IMR-90 (cell line): ENCODE data around the gene DENND1A. TPM values are rescaled to one million over a fixed set of nuclear protein-coding genes. Genes with fewer than 3 reads are reported as not detected.

ENCODE experiments used
- ATAC-seq: fragments of 200-7000 bp; cut with Tn5 transposase; 2 replicates; pipeline ENCODE4 v1.9.1; 2020; ENCODE audit warnings: low read depth, mild to moderate bottlenecking, moderate library complexity
- BruUV-seq: library from RNA; stranded (reverse); fragments of 400-500 nt; replicated peaks from 2 replicates; lab custom pipeline; 2021; lab: Mats Ljungman, UMichigan
- CTCF ChIA-PET: fragments of 300-600 bp; formaldehyde crosslinking; extraction: SDS; loops from one replicate; lab custom pipeline; 2021; ENCODE audit warnings: antibody characterized with exemption; lab: Yijun Ruan, JAX
- POLR2A ChIA-PET: fragments of 300-600 bp; sonication (Branson Sonifier 250); formaldehyde crosslinking; loops from one replicate; lab custom pipeline; 2022; ENCODE audit warnings: antibody characterized with exemption; ENCODE audit not compliant: unreplicated experiment; lab: Charles Lee
- DNase-seq: peaks from one replicate; pipeline ENCODE4 v3.0.0; 2013
- H2AFZ ChIP-seq: replicated peaks from 2 replicates; pipeline ENCODE3; 2013; ENCODE audit warnings: low read length, mild to moderate bottlenecking; ENCODE audit not compliant: poor library complexity
- H2AK5ac ChIP-seq: 2 replicates; pipeline ENCODE4 v1.6.1; 2013; ENCODE audit warnings: low read depth, low read length, inconsistent platforms
- H2AK9ac ChIP-seq: replicated peaks from 2 replicates; pipeline ENCODE3; 2013; ENCODE audit warnings: mild to moderate bottlenecking, low read depth, low read length, moderate library complexity; ENCODE audit not compliant: poor library complexity
- H2BK120ac ChIP-seq: 2 replicates; pipeline ENCODE4 v1.6.1; 2013; ENCODE audit warnings: low read depth, low read length, inconsistent platforms
- H2BK15ac ChIP-seq: 3 replicates; pipeline ENCODE4 v1.6.1; 2013; ENCODE audit warnings: low read depth, low read length, inconsistent platforms
- H2BK20ac ChIP-seq: 2 replicates; pipeline ENCODE4 v1.6.1; 2013; ENCODE audit warnings: low read depth, mild to moderate bottlenecking, inconsistent platforms, low read length, moderate library complexity
- H2BK5ac ChIP-seq: 2 replicates; pipeline ENCODE4 v1.6.1; 2013; ENCODE audit warnings: mild to moderate bottlenecking, low read depth, low read length, inconsistent platforms; ENCODE audit not compliant: poor library complexity, severe bottlenecking
- H3K14ac ChIP-seq: replicated peaks from 2 replicates; pipeline ENCODE4 v1.6.1; 2013; ENCODE audit warnings: low read depth, low read length, inconsistent platforms
- H3K18ac ChIP-seq: 2 replicates; pipeline ENCODE4 v1.6.1; 2013; ENCODE audit warnings: low read depth, low read length, control low read depth
- H3K23ac ChIP-seq: 2 replicates; pipeline ENCODE4 v1.6.1; 2013; ENCODE audit warnings: low read depth, low read length, inconsistent platforms
- H3K27ac ChIP-seq: 2 replicates; pipeline ENCODE4 v1.5.1; 2013; ENCODE audit warnings: mild to moderate bottlenecking, control low read depth, low read length; ENCODE audit not compliant: insufficient read depth
- H3K27me3 ChIP-seq: 2 replicates; pipeline ENCODE4 v1.6.1; 2013; ENCODE audit warnings: low read length; ENCODE audit not compliant: control insufficient read depth, insufficient read depth
- H3K36me3 ChIP-seq: 2 replicates; pipeline ENCODE4 v1.6.1; 2013; ENCODE audit warnings: low read length, mixed read lengths; ENCODE audit not compliant: control insufficient read depth, insufficient read depth
- H3K4ac ChIP-seq: 2 replicates; pipeline ENCODE4 v1.6.1; 2013; ENCODE audit warnings: low read depth, low read length, inconsistent platforms
- H3K4me1 ChIP-seq: 2 replicates; pipeline ENCODE4 v1.6.1; 2013; ENCODE audit warnings: low read length, mixed read lengths; ENCODE audit not compliant: control insufficient read depth, insufficient read depth
- H3K4me2 ChIP-seq: 2 replicates; pipeline ENCODE4 v1.6.1; 2013; ENCODE audit warnings: low read depth, mild to moderate bottlenecking, control low read depth, low read length, moderate library complexity
- H3K4me3 ChIP-seq: 2 replicates; pipeline ENCODE4 v1.5.1; 2013; ENCODE audit warnings: low read depth, mild to moderate bottlenecking, control low read depth, low read length, moderate library complexity; ENCODE audit not compliant: insufficient read depth
- H3K56ac ChIP-seq: 2 replicates; pipeline ENCODE4 v1.6.1; 2013; ENCODE audit warnings: low read length, inconsistent platforms; ENCODE audit not compliant: insufficient read depth; ENCODE audit errors: extremely low read depth
- H3K79me1 ChIP-seq, 2 experiments: 2 replicates each; pipeline ENCODE4 v1.6.1; 2013; ENCODE audit warnings: low read length in 2 of 2, inconsistent platforms in 1 of 2, low read depth in 1 of 2
- H3K9ac ChIP-seq: 2 replicates; pipeline ENCODE4 v1.6.1; 2013; ENCODE audit warnings: low read depth, low read length, control low read depth
- H3K9me1 ChIP-seq: 2 replicates; pipeline ENCODE4 v1.6.1; 2013; ENCODE audit warnings: low read length, inconsistent platforms; ENCODE audit not compliant: insufficient read depth
- H3K9me3 ChIP-seq: 2 replicates; pipeline ENCODE4 v1.6.1; 2013; ENCODE audit warnings: low read length; ENCODE audit not compliant: control insufficient read depth, insufficient read depth
- H4K20me1 ChIP-seq: 2 replicates; pipeline ENCODE4 v1.6.1; 2013; ENCODE audit warnings: low read length, inconsistent platforms; ENCODE audit not compliant: insufficient read depth
- H4K5ac ChIP-seq: 2 replicates; pipeline ENCODE4 v1.6.1; 2013; ENCODE audit warnings: mild to moderate bottlenecking, low read depth, low read length, control low read depth
- H4K8ac ChIP-seq, 2 experiments: 2 replicates each; pipeline ENCODE4 v1.6.1; 2013; ENCODE audit warnings: low read depth in 2 of 2, low read length in 2 of 2, control low read depth in 1 of 2, inconsistent platforms in 1 of 2
- H4K91ac ChIP-seq: 2 replicates; pipeline ENCODE4 v1.6.1; 2013; ENCODE audit warnings: low read depth, low read length, inconsistent platforms; ENCODE audit not compliant: insufficient read depth
- BHLHE40 ChIP-seq: fragments of 150-350 bp; IDR thresholded peaks from 2 replicates; pipeline ENCODE4 v1.6.1; 2016; ENCODE audit warnings: mild to moderate bottlenecking, low read depth, low read length
- CEBPB ChIP-seq: IDR thresholded peaks from 2 replicates; pipeline ENCODE4 v1.6.1; 2012; ENCODE audit warnings: low read depth, low read length, improper control_type of control experiment
- CHD1 ChIP-seq: IDR thresholded peaks from 2 replicates; pipeline ENCODE4 v1.6.1; 2012; ENCODE audit warnings: low read depth, low read length, improper control_type of control experiment
- FOS ChIP-seq: fragments of 150-350 bp; IDR thresholded peaks from 2 replicates; pipeline ENCODE4 v1.6.1; 2016; ENCODE audit warnings: low read depth, low read length
- MAFK ChIP-seq: IDR thresholded peaks from 2 replicates; pipeline ENCODE4 v1.6.1; 2012; ENCODE audit warnings: low read depth, low read length, improper control_type of control experiment
- MXI1 ChIP-seq: IDR thresholded peaks from 2 replicates; pipeline ENCODE4 v1.6.1; 2012; ENCODE audit warnings: low read depth, mild to moderate bottlenecking, low read length, moderate library complexity, borderline replicate concordance
- POLR2A ChIP-seq: IDR thresholded peaks from 2 replicates; pipeline ENCODE4 v1.6.1; 2012; ENCODE audit warnings: mild to moderate bottlenecking, low read depth, low read length
- RFX5 ChIP-seq: IDR thresholded peaks from 2 replicates; pipeline ENCODE4 v1.8.0; 2012; ENCODE audit warnings: low read depth, mild to moderate bottlenecking, low read length, moderate library complexity
- SMC3 ChIP-seq: fragments of 150-350 bp; IDR thresholded peaks from 2 replicates; pipeline ENCODE4 v1.6.1; 2016; ENCODE audit warnings: low read depth, mild to moderate bottlenecking, antibody characterized with exemption, low read length, moderate library complexity
- WGBS, 2 experiments: methylation state at CpG; one replicate each; pipeline versions ENCODE4 v1.1.5 to v1.1.7; 2013; ENCODE audit warnings: missing lambda C conversion rate in 2 of 2; ENCODE audit not compliant: insufficient read length in 1 of 2; ENCODE audit errors: extremely low coverage in 2 of 2; 5-methylcytosine and 5-hydroxymethylcytosine counted together
- dilution Hi-C: fragments of 300-500 bp; cut with HindIII; formaldehyde crosslinking; loops from one replicate; pipeline ENCODE4 v1.14.3; 2018; ENCODE audit warnings: low sequenced_read_pairs; ENCODE audit not compliant: unreplicated experiment
- in situ Hi-C: fragments of 300-500 bp; cut with MboI; formaldehyde crosslinking; loops from 3 replicates; pipeline ENCODE4 v1.14.3; 2019; ENCODE audit warnings: low sequenced_read_pairs, inconsistent platforms, mixed read lengths
- intact Hi-C: fragments of 100-400 bp; cut with micrococcal nuclease; formaldehyde crosslinking; loops from 2 replicates; pipeline ENCODE4 v1.10.0; 2022
- polyA plus RNA-seq, 3 experiments: library from polyadenylated mRNA; depleted of rRNA; stranded (reverse); fragments of >200 nt; gene quantifications; 2 replicates each; pipeline ENCODE4 v1.2.3, GENCODE V29; 2012; ENCODE audit warnings: low replicate concordance in 1 of 3
- total RNA-seq: library from RNA; depleted of rRNA; stranded (reverse); fragments of >200 nt; gene quantifications from 2 replicates; pipeline ENCODE4 v1.2.3, GENCODE V29; 2012
- TF ChIP-seq, protein P1 (sequence below): fragments of 150-350 bp; IDR thresholded peaks from 2 replicates; pipeline ENCODE4 v1.6.1; 2016; ENCODE audit warnings: low read depth, mild to moderate bottlenecking, low read length, moderate library complexity, borderline replicate concordance

Gene DENND1A
- total and polyA plus RNA-seq, 2 of the 4 experiments (the other 2 are of a cell fraction), result 21.4 to 27.6 TPM

- Histone ChIP-seq H2AK5ac (no peak overlapping the region), H4K91ac (no peak overlapping the region), H3K36me3 (no peaks in the 10 kb centered on the region), H2BK15ac (no peak overlapping the region), H3K4me3 (no peak overlapping the region), H3K14ac (no peak overlapping the region), H3K4ac (no peak overlapping the region), H3K9me3 (no peaks in the 10 kb centered on the region), H3K27ac (no peak overlapping the region), H4K5ac (no peak overlapping the region), H3K9ac (no peak overlapping the region), H3K23ac (no peak overlapping the region), H3K9me1 (peaks cover 13% of the 10 kb centered on the region; the same call in 1 of the 2 replicates), H4K20me1 (peaks cover 28% of the 10 kb centered on the region; the same call in 1 of the 2 replicates), H3K18ac (no peak overlapping the region), H3K79me1 (peaks cover 29 to 44% of the 10 kb centered on the region in 2 experiments), H3K56ac (no peak overlapping the region), H3K4me2 (no peak overlapping the region), H2AFZ (no peak overlapping the region), H4K8ac (no peak overlapping the region), H3K27me3 (no peaks in the 10 kb centered on the region), H2BK20ac (no peak overlapping the region), H2BK120ac (no peak overlapping the region), H2AK9ac (no peak overlapping the region), H3K4me1 (peaks cover 4% of the 10 kb centered on the region), H2BK5ac (no peak overlapping the region)
- no TSS peak for BruUV-seq
- WGBS, 2 experiments, result 94% methylated on average over 2 of the region's 4 CpGs; no CpG with 5 or more reads in 1 of the 2 experiments
- ATAC-seq (no peak), DNase-seq (no peak)
- intact Hi-C loops, result loop anchor here (10.0 kb wide), 1 partner anchor 379 kb away; no protein-coding TSS in a partner anchor
- CTCF ChIA-PET, result interaction anchor here (0.5 kb wide), 1 partner anchor 199 kb away, joined by 5 read pairs; no protein-coding TSS in a partner anchor
- POLR2A ChIA-PET, result no interaction called here
- in situ Hi-C loops, result no loop called here
- dilution Hi-C loops, result no loop called here
- TF ChIP-seq CHD1, result no peak
- no peak for TF ChIP-seq MAFK
- TF ChIP-seq FOS, result no peak
- no peak for TF ChIP-seq MXI1
- TF ChIP-seq, protein P1, sequence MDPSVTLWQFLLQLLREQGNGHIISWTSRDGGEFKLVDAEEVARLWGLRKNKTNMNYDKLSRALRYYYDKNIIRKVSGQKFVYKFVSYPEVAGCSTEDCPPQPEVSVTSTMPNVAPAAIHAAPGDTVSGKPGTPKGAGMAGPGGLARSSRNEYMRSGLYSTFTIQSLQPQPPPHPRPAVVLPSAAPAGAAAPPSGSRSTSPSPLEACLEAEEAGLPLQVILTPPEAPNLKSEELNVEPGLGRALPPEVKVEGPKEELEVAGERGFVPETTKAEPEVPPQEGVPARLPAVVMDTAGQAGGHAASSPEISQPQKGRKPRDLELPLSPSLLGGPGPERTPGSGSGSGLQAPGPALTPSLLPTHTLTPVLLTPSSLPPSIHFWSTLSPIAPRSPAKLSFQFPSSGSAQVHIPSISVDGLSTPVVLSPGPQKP, result no peak
- no peak for TF ChIP-seq CEBPB
- no peak for TF ChIP-seq BHLHE40
- TF ChIP-seq SMC3, result no peak
- TF ChIP-seq POLR2A, result no peak
- no peak for TF ChIP-seq RFX5
These were observed 6.5 kb downstream of the DENND1A start for GRCh38 chr9:123923377-123923776.
